Measurements from ENCODE around the gene TCAP.
A peak's percentile ranks its signal among the peaks of the same experiment; 100 is the strongest.

Gene TCAP

GRCh38 chr17:39629898-39630297 is 35.3 kb upstream of the TCAP start:
- DNase-seq = no peak

DNA sequence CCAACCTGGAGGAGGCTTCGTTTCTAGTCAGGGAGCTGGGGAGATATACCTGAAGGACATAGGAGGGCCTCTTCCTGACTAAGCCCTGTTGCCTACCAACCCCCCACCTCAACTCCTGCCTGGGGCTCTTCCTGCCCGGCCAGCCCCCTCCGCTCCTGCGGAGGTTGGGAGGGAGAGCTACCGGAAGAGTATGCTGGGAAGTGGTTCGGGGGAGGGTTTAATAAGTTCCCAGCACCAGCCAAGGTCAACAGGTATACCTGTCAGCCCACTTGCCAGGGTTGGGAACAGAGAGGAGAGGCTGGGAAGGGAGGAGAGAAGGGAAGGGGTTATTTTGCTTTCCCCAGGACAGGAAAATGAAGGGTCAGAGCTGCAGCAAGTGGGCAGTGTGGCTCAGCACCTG is 33.7 kb upstream of the TCAP start:
- no peak for DNase-seq

DNA sequence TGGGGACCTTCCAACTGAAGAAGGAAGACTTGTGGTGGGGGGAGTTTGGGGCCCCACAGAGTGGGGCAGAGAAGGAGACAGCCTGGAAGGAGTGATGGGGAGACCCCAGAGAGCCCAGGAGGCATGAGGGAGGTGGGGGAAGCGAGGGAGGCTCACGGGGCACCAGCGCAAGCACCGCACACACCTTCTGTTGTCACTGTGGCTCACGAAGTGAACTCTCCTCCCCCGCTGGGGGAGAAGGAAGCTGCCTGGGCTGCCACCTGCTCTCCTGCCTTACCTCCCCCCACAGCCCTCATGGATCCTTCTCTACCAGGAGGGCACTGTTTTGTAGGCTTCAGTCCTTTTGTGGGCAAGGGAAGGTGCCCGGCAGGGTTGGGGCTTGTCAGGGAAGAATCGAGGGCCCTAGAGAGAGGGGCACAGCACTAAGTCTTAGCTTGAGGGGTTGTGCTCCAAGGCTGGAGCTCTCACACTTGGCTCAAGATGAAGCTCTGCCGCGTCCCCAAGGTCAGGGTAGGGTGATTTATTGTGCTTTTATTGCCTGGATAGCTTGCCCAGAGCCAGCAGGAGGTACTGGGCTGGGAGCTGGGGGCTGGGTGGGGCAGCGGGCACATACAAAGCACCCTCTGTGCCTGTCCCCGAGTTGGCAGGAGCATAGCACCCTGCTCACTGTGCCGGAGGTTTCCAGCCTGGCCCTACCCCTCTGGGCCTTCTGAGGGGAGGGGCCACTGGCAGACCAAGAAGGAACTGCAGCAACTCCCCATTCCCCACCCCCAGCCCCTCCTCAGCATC is 32.8 kb upstream of the TCAP start:
- DNase-seq = no peak

- DNase-seq = no peak
Observed at GRCh38 chr17:39633570-39634183, 31.5 kb upstream of the TCAP start.

DNA sequence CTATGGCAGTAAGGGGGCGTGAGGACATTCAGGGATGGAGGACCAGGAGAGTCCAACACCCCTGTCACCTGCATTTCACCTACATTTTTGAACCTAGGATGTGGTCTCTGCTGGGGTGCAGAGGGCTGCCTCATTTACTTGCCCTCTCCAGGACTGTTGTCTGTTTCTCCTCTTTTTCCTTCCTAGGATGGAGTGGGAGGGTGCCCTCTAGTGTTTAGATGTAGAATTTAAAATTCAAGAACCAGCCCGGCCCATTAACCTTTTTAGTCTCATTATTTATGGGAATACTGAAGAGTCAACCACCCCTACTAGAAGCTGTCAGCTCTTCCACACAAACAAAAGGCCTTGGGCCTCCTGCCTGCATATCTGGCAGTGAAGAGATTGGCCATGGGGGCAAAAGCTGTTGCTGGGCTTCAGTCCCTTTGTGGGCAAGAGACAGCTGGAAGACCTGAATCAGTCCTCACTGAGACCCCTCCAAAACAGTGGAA is 30.7 kb upstream of the TCAP start:
- no peak for DNase-seq

- DNase-seq = no peak
Observed at GRCh38 chr17:39635614-39636176, 29.5 kb upstream of the TCAP start.

DNA sequence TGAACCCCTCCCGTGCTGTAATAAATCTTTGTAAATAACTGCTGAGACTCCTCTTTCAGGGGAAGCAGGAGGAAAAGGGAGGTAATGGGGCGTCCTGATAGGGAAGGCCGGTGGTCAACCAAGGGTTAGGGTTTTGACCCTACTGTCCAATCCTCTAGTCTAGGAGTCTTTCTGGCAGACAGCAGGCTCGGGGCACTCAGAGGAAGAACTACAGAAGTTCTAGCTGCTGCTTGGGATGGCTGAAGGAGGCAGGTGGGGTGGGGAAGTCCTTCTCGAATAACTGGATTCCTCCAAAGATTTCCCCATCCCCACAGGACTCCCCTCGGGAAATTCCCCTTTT is 28.6 kb upstream of the TCAP start:
- no peak for DNase-seq

DNA sequence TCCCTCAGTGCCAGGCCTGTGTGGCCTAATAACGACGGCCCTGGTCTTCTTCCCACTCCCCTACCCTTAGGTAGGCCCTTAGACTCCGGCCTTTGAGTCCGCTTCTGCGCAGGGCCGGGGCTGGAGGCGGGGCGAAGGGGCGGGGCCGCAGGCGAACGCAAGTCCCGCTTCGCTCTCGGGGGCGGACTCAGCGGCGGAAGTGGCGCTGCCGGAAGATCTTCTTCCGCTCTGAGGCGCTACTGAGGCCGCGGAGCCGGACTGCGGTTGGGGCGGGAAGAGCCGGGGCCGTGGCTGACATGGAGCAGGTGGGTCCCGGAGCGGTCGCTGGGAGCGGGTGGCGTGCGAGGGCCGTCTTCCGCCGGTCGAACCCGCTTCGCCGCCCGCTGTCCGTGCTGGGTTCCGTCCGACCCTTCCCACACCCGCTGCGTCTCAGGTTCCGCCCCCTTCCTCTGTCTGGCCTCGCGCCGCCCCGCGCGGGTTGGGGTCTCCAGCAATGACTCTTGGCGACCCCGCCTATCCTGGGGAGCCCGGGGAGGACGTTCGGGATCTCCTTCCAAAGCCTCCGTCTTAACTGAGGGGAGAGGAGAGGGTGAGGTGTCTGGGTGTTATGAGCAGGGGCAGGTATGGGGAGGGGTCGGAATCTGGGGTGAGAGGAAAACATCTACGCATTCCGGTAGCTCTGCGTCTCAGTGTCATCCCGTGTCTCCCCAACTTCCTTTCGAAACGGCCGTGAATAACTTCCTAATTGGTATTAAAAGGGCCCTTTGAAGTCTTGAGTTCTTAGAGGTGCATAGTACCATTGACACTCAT is 28.0 kb upstream of the TCAP start, which contains the start of gene STARD3:
STARD3 (plus strand) TSS at position 218 of the 810 bp plus-strand sequence. CDS start 16,388 bp downstream, outside the sequence.
- peak; percentile 95 for DNase-seq

DNA sequence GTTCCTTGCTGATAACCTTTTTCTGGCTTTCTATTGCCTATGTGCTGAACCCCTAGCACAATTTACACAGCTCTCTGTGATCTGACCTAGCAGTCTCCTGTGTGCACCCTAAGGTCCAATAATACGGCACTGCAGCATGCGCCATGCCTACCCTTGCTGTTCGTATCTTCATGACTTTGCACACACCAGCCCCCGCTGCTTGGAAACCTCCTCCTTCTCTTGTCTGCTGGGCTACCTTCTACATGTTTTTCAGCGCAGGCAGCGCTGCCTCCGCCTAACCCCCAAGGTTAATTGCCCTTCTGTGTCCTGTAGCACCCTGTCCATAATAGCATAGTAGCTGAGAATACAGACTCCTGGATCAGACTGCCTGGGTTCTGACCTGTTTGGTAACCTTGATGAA is 26.8 kb upstream of the TCAP start:
- no peak for DNase-seq

- no peak for DNase-seq
Observed at GRCh38 chr17:39639043-39639442, 26.1 kb upstream of the TCAP start.

- no peak for DNase-seq
Observed at GRCh38 chr17:39639566-39640458, 25.3 kb upstream of the TCAP start.

DNA sequence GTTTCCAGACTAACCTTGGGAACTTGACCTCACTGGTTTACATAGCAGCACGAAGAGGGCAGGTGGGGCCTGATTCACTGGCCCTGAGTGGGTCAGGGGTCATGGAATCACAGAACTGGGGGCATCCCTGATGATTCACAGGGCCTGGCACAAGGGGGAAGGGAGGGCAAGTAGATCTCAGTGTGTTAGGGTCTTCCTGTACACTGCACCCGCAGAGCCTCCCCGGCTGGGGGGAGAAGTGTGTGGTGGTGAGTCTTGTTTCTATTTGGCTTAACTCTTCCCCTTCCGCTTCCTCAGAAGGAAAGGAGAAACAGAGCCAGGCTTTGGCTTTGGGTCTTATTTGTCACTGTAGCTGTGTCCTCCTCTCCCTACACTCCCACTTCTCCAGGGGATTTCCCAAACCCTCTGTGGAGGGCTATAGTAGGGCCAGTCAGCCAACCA is 24.5 kb upstream of the TCAP start:
- no peak for DNase-seq

GRCh38 chr17:39641097-39641496 is 24.1 kb upstream of the TCAP start:
- DNase-seq = no peak

- DNase-seq = no peak
Observed at GRCh38 chr17:39641883-39642282, 23.3 kb upstream of the TCAP start.

DNA sequence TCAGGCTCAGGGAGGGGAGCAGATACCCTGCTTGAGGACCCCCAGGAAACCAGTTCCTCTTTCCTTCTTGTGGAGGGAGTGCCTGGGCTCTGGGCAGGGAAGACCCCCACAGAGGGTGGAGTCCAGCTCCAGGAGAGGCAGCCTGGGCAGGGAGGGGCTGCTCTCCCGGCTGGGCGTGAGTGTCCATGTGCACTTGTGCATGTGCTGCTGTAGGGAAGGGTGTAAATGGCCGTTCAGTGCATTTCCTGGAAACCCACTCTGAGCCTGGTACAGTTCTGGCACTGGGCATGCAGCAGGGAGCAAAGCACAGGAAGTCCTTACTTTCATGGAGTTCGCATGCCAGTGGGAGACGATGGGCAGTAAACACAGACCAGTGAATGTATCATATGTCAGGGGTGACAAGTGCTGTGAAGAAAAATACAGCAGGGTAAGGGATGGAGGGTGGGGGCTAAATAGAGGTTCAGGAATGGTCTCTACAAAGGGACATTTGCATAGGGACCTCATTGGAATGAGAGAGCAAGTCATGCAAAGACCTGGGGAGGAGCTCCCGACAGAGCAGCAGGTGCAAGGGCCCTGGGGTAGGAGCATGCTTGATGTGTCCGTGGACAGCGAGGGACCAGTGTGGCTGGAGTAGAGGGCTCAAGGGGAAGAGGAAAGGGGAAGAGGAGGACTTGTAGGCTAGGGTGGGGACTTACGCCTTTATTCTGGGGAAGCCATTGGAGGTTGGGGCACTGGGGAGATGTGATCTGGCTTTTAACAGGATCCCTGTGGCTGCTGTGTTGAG is 22.7 kb upstream of the TCAP start:
- no peak for DNase-seq

- no peak for DNase-seq
Observed at GRCh38 chr17:39643271-39643670, 21.9 kb upstream of the TCAP start.

DNA sequence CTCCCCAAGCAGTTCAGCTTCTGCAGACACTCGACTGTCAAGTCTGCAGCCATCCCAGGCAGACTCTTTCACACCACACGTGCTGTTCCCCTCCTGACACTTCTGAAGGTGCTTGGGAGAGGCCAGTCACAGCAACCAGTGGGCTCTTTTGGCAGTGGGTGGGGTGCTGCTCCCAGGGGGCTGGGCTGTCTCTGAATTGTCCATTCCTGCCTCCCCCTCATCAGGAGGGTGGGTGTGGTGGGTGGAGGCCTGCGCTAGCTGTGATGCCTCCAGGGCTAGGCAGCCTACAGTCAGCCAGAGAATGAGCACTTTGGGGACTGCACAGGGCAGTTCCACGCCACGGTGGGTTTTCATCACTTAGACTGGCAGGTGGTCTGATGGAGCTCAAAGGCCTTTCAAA is 17.9 kb upstream of the TCAP start:
- no peak for DNase-seq

- no peak for DNase-seq
Observed at GRCh38 chr17:39648616-39649366, 16.4 kb upstream of the TCAP start.

GRCh38 chr17:39650121-39650579 is 15.0 kb upstream of the TCAP start:
- no peak for DNase-seq

DNA sequence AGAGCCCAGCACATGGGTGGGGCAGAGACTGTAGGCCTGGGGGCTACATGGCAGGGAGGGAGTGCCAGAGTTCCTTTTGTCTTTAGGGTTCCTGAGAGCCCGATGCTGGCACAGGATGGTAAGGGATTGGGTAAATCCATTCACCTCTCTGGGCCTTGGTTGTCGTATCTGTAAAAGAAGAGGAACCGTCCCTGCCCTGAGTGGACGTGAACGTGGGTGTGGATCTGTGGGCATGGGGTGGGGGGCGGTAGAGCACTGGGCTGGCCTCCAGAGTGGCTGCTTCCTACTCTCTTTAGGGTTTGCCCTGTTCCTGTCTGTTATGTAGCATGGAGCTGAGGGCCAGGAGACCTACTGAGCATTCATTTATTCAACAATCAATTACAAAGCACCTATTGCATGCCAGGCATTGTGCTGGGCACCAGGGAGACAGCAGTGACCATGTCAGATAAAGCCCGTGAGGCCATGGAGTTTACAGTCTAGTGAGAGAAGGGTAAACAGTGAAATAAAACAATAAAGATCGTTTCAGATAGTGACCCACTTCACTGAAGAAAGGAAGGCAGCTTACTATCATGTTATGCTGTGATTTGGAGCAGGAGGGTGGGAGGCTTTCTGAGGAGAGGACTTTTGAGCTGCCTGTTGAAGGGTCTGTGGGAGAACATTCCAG is 13.1 kb upstream of the TCAP start:
- DNase-seq = no peak
